Activated naive CD8-positive, alpha-beta T cell treated with anti-CD3 and anti-CD28 coated beads, Interleukin-2, amount 50 U/mL, for 24 hours (primary cell): ENCODE measurements around the gene NKX2-8.
"Not testable (repeated sequence)": the region's sequence is repeated elsewhere in the genome, so short reads cannot be mapped to it uniquely, and the experiment has no call there.

ENCODE experiments used
- ATAC-seq: fragments of 150-1000 bp; cut with Tn5 transposase; one replicate; pipeline ENCODE4 v1.10.0; 2021
- DNase-seq: peaks from one replicate; pipeline ENCODE4 v3.0.0; 2021
- H3K27ac Mint-ChIP-seq: one replicate; pipeline ENCODE4 v1.8.0; 2021; ENCODE audit warnings: mild to moderate bottlenecking, mixed read lengths
- H3K27me3 Mint-ChIP-seq: one replicate; pipeline ENCODE4 v1.8.0; 2021; ENCODE audit warnings: mixed read lengths
- H3K36me3 Mint-ChIP-seq: one replicate; pipeline ENCODE4 v1.8.0; 2021; ENCODE audit warnings: low read depth, mixed read lengths
- H3K4me1 Mint-ChIP-seq: one replicate; pipeline ENCODE4 v1.8.0; 2021; ENCODE audit warnings: mixed read lengths
- H3K4me3 Mint-ChIP-seq: one replicate; pipeline ENCODE4 v1.8.0; 2021; ENCODE audit warnings: mild to moderate bottlenecking, moderate library complexity, mixed read lengths
- H3K9me3 Mint-ChIP-seq: one replicate; pipeline ENCODE4 v1.8.0; 2021; ENCODE audit warnings: mixed read lengths

Gene NKX2-8

GRCh38 chr14:36550899-36551298 lies 31.5 kb downstream of the NKX2-8 start:
- Mint-ChIP-seq H3K4me1 (no peaks in the 10 kb centered on the region), H3K9me3 (no peaks in the 10 kb centered on the region), H3K4me3 (no peak overlapping the region), H3K36me3 (no peaks in the 10 kb centered on the region), H3K27me3 (peaks cover 8% of the 10 kb centered on the region), H3K27ac (no peak overlapping the region)
- ATAC-seq: no peak
- no peak for DNase-seq

GRCh38 chr14:36544280-36544679 lies 38.1 kb downstream of the NKX2-8 start:
- H3K36me3 Mint-ChIP-seq, H3K4me3 Mint-ChIP-seq, H3K27ac Mint-ChIP-seq, H3K4me1 Mint-ChIP-seq, H3K27me3 Mint-ChIP-seq, ATAC-seq, H3K9me3 Mint-ChIP-seq, DNase-seq: not testable (repeated sequence)

- Mint-ChIP-seq H3K4me1 (no peaks in the 10 kb centered on the region), H3K36me3 (no peaks in the 10 kb centered on the region), H3K27me3 (peaks cover 31% of the 10 kb centered on the region), H3K27ac (no peak overlapping the region), H3K9me3 (peaks cover 25% of the 10 kb centered on the region), H3K4me3 (no peak overlapping the region)
- DNase-seq (no peak), ATAC-seq (no peak)
Observed at GRCh38 chr14:36538051-36538450, 44.4 kb downstream of the NKX2-8 start.
